ENCODE measurements around the gene STK35.
"Not testable (repeated sequence)": the region's sequence is repeated elsewhere in the genome, so short reads cannot be mapped to it uniquely, and the experiment has no call there.

DNA sequence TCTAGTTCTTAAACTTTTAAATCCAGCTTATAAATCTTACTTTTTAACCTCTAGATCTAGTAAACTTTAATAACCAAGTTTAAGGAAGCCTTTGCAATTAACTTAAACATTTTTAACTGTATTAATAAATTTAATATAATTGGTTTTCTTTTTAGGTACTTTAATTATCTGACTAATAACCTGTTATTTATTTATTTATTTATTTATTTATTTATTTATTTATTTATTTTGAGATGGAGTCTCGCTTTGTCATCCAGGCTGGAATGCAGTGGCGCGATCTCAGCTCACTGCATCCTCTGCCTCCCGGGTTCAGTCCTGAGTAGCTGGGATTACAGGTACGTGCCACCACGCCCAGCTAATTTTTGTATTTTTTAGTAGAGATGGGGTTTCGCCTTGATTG, 83.3 kb downstream of the STK35 start:
- not testable (repeated sequence) for TF ChIP-seq EZH2 (IDR thresholded peaks at IDR 0.05; ENCODE audit: borderline replicate concordance, low read length)
- TF ChIP-seq, protein P1, sequence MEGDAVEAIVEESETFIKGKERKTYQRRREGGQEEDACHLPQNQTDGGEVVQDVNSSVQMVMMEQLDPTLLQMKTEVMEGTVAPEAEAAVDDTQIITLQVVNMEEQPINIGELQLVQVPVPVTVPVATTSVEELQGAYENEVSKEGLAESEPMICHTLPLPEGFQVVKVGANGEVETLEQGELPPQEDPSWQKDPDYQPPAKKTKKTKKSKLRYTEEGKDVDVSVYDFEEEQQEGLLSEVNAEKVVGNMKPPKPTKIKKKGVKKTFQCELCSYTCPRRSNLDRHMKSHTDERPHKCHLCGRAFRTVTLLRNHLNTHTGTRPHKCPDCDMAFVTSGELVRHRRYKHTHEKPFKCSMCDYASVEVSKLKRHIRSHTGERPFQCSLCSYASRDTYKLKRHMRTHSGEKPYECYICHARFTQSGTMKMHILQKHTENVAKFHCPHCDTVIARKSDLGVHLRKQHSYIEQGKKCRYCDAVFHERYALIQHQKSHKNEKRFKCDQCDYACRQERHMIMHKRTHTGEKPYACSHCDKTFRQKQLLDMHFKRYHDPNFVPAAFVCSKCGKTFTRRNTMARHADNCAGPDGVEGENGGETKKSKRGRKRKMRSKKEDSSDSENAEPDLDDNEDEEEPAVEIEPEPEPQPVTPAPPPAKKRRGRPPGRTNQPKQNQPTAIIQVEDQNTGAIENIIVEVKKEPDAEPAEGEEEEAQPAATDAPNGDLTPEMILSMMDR (IDR thresholded peaks at IDR 0.05; ENCODE audit: low read length) = not testable (repeated sequence)

All from OCI-LY1 (cell line).